Upper lobe of right lung (tissue), 1 donor: ENCODE data around the gene CACNA2D4. TPM values are rescaled to one million over a fixed set of nuclear protein-coding genes. Genes with fewer than 3 reads are reported as not detected.

ENCODE experiments used
- ATAC-seq: fragments of 200-7000 bp; cut with Tn5 transposase; one replicate; pipeline ENCODE4 v1.9.1; 2020; ENCODE audit warnings: mild to moderate bottlenecking, moderate library complexity
- DNase-seq: peaks from one replicate; pipeline ENCODE4 v3.0.0-alpha.2; 2020
- H3K27ac ChIP-seq: fragments of 200-600 bp; one replicate; pipeline ENCODE4 v1.8.0; 2022
- H3K27me3 ChIP-seq: fragments of 200-600 bp; one replicate; pipeline ENCODE4 v1.8.0; 2022; ENCODE audit warnings: mild to moderate bottlenecking
- H3K36me3 ChIP-seq: fragments of 200-600 bp; one replicate; pipeline ENCODE4 v1.8.0; 2022
- H3K4me1 ChIP-seq: fragments of 200-600 bp; one replicate; pipeline ENCODE4 v1.8.0; 2022
- H3K4me3 ChIP-seq: fragments of 200-600 bp; one replicate; pipeline ENCODE4 v1.8.0; 2022; ENCODE audit warnings: mild to moderate bottlenecking
- H3K9me3 ChIP-seq: fragments of 200-600 bp; one replicate; pipeline ENCODE4 v1.8.0; 2022
- intact Hi-C: fragments of 100-400 bp; cut with DNase I; formaldehyde crosslinking; loops from one replicate; pipeline ENCODE4 v1.11.0; 2022
- total RNA-seq: library from RNA; stranded (reverse); fragmentation: NEBNext Ultra II Directional; extraction: Animal tissue kit (Norgen Biotek cat#: 25700); gene quantifications from one replicate; pipeline ENCODE4 v1.2.1, GENCODE V29; 2021
- TF ChIP-seq, protein P1 (sequence below): fragments of 200-600 bp; IDR thresholded peaks from one replicate; pipeline ENCODE4 v1.8.0; 2022; ENCODE audit warnings: antibody characterized with exemption
- donor health status: DM: no; HTN: yes; CAD: no; lungs with severe emphysema.

CACNA2D4 gene
- total RNA-seq, 1 donor from 2014 or later: 5.5 TPM

DNA sequence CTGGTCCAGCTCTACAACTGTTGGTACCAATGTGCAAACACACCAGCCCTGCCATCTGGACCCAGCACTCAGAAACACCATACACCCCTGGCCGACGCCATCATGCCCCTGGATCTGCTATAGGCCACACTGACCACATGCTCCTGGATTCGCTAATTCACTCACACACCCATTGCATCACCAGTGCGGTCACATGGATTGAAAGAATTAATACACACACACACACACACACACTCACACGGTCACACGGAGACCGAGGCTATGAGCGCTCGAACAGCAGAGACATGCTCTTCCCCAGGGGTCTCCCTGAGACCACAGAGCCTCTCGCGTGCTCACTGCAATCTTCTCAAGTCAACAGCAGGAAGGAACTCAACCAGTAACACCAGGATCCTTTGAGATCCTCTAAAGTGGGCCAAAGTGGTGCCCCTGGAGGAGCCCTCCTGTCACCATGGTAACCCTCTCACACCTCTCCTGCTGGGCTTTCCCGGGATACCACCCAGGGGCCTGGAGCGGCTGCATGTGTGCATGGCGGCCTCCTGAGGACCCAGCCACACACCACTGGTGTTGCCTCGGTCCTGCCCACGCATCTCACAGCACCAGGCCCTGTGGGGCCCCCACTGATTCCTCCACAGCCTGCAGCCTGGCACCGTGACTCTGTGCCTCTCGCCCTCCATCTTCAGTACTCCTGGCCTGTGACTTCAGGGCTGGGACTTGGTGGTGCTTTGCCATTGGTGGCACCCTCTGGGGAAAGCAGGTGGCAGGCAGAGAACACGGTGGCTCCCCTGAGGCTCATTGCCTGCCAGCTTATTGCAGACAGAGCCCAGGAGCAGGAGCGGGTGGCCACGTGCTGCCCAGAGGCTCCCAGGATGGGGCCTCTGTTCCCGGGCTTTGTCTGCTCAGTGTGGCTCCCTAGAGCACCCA is 83.0 kb downstream of the CACNA2D4 start:
- intact Hi-C loops: no loop called here
- Histone ChIP-seq H3K9me3 (no peaks in the 10 kb centered on the region), H3K4me1 (no peaks in the 10 kb centered on the region)

DNA sequence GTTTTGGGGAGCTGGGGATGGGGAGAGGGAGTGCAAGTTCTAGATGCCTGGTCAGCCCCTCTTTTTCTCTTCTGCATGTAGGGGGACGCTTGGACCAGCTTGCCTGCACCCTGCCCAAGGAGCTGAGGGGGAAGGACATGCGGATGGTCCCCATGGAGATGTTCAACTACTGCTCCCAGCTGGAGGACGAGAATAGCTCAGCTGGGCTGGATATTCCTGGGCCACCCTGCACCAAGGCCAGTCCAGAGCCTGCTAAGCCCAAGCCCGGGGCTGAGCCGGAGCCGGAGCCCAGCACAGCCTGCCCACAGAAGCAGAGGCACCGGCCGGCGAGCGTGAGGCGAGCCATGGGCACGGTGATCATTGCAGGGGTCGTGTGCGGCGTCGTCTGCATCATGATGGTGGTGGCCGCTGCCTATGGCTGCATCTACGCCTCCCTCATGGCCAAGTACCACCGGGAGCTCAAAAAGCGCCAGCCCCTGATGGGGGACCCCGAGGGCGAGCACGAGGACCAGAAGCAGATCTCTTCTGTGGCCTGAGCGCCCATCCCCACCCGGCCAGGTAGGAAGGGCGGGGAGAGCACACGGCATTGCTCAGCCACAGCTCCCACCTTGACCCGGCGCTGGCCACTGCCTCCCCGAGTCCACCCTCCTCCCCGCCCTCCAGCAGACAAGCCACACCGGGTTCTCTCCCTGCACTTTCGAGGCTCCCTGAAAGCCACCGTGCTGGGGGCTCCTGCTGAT is 84.1 kb downstream of the CACNA2D4 start:
- Histone ChIP-seq H3K27ac (no peak overlapping the region), H3K4me3 (no peak overlapping the region), H3K4me1 (no peaks in the 10 kb centered on the region), H3K36me3 (no peaks in the 10 kb centered on the region), H3K27me3 (peaks cover 20% of the 10 kb centered on the region), H3K9me3 (no peaks in the 10 kb centered on the region)
- TF ChIP-seq, protein P1, sequence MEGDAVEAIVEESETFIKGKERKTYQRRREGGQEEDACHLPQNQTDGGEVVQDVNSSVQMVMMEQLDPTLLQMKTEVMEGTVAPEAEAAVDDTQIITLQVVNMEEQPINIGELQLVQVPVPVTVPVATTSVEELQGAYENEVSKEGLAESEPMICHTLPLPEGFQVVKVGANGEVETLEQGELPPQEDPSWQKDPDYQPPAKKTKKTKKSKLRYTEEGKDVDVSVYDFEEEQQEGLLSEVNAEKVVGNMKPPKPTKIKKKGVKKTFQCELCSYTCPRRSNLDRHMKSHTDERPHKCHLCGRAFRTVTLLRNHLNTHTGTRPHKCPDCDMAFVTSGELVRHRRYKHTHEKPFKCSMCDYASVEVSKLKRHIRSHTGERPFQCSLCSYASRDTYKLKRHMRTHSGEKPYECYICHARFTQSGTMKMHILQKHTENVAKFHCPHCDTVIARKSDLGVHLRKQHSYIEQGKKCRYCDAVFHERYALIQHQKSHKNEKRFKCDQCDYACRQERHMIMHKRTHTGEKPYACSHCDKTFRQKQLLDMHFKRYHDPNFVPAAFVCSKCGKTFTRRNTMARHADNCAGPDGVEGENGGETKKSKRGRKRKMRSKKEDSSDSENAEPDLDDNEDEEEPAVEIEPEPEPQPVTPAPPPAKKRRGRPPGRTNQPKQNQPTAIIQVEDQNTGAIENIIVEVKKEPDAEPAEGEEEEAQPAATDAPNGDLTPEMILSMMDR: no peak
- DNase-seq (no peak), ATAC-seq (no peak)
- intact Hi-C loops: no loop called here

More for the DNA sequence above, 83.0 kb downstream of the CACNA2D4 start:
- H3K36me3 ChIP-seq: no peaks in the 10 kb centered on the region
- H3K4me3 ChIP-seq: no peak overlapping the region
- H3K27ac ChIP-seq: no peak overlapping the region
- peaks cover 17% of the 10 kb centered on the region for H3K27me3 ChIP-seq
- ATAC-seq: no peak
- DNase-seq: no peak
- TF ChIP-seq, protein P1: no peak

DNA sequence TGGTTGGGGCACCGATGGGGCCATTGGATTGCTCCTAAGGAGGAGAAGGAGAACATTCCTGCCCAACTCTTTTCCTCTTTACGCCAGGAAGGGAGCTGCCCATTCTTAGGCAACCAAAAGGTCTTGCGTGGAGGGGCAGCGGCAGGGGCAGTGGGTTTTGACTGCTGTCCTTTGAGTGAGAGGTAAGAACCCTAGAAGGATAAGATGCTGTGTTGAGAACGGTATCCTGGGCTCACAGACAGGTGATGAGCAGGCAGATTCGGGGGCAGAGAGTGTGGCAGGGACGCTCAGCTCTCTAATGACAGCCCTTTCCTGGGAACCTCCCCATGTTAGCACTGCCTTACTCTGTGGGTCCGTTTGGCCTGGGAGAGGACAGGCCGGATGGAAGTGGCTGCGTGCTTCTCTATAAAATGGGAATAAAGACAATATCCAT is 84.8 kb downstream of the CACNA2D4 start:
- no peak for DNase-seq

DNA sequence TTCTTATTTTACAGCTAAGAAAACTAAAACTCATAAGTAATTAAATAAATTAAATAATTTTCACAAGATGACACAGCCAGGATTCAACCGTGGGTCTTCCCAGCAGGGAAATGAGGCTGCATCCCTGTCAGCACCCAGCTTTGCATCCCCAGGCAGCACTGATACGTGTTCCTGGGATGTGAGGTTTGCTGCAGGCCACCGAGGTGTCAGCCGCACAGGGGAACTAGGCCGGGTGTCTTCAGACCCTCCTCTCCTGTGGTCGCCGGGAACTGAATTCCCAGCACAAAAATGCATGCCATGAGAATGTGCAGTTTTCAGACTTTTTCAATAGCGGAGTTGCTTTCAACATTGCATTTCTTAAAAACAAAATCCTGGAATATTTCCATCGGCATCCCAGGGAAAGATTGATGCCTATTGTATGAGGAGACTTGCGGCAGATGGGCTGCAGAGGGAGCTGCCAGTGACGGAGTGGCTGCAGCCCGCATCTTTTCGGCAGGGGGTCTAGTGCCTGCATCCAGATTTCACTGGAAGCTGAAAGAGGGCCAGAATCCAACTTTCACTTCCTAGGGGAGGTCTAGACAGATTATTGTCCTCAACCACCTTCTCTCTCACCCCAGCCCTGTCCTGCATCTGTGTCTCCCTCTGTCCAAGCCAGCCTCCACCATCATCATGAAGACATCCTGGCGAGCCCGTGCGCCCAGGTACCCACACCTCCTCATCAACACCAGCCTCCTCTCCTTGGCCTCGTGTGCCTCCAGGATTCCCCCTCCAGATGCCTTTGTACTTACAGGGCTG is 85.5 kb downstream of the CACNA2D4 start:
- DNase-seq: no peak
- no peak for ATAC-seq
- H3K27me3 ChIP-seq: peaks cover 24% of the 10 kb centered on the region
- H3K36me3 ChIP-seq: no peaks in the 10 kb centered on the region
- H3K4me1 ChIP-seq: no peaks in the 10 kb centered on the region
- H3K27ac ChIP-seq: no peak overlapping the region
- H3K4me3 ChIP-seq: no peak overlapping the region
- intact Hi-C loops: no loop called here
- H3K9me3 ChIP-seq: no peaks in the 10 kb centered on the region
- TF ChIP-seq, protein P1: no peak

More for the DNA sequence above, 84.8 kb downstream of the CACNA2D4 start:
- intact Hi-C loops: no loop called here
- Histone ChIP-seq H3K4me1 (no peaks in the 10 kb centered on the region), H3K4me3 (no peak overlapping the region), H3K36me3 (no peaks in the 10 kb centered on the region), H3K9me3 (no peaks in the 10 kb centered on the region), H3K27ac (no peak overlapping the region), H3K27me3 (peaks cover 20% of the 10 kb centered on the region)
- TF ChIP-seq, protein P1: no peak
- no peak for ATAC-seq
